T-cell (primary cell): Measurements from ENCODE around the gene CCDC83. TPM values are rescaled to one million over a fixed set of nuclear protein-coding genes. Genes with fewer than 3 reads are reported as not detected.

Experiments
- ATAC-seq, 4 experiments: fragments of 200-7000 bp in 3 of 4; fragments of 150-1000 bp in 1 of 4; cut with Tn5 transposase; replicated peaks in 1 of 4; 1 replicate in 3 of 4; 2 replicates in 1 of 4; pipeline ENCODE4 v1.10.0; 2021; ENCODE audit warnings: moderate library complexity in 3 of 4, mild to moderate bottlenecking in 2 of 4, moderate number of reproducible peaks in 1 of 4
- CTCF ChIA-PET, 2 donors: fragments of 300-600 bp; sonication (Branson Sonifier 250); formaldehyde crosslinking; loops; one replicate each; lab custom pipeline; 2022; ENCODE audit warnings: antibody characterized with exemption in 2 of 2; lab: Charles Lee
- POLR2A ChIA-PET, 2 donors: fragments of 300-600 bp; sonication (Branson Sonifier 250); formaldehyde crosslinking; loops; one replicate each; lab custom pipeline; 2022; ENCODE audit warnings: antibody characterized with exemption in 2 of 2; lab: Charles Lee
- DNase-seq, 35 experiments: peaks; one replicate each; pipeline versions ENCODE4 v3.0.0 to v3.0.0-alpha.2; 2013 to 2023
- H3K27ac ChIP-seq: one replicate; pipeline ENCODE4 v1.5.1; 2013; ENCODE audit warnings: low read length
- H3K27me3 ChIP-seq, 2 experiments: replicated peaks in 1 of 2; 1 replicate in 1 of 2; 2 replicates in 1 of 2; pipeline versions ENCODE4 v1.6.1 to v1.7.0; 2013; ENCODE audit warnings: low read length in 1 of 2, mixed read lengths in 1 of 2; ENCODE audit not compliant: control insufficient read depth in 2 of 2, insufficient read depth in 2 of 2; ENCODE audit errors: extremely low read depth in 1 of 2
- H3K36me3 ChIP-seq, 2 donors: 1 replicate in 1 of 2; 2 replicates in 1 of 2; pipeline versions ENCODE4 v1.6.1 to v1.7.0; 2013; ENCODE audit warnings: low read length in 1 of 2; ENCODE audit not compliant: control insufficient read depth in 2 of 2, insufficient read depth in 1 of 2; ENCODE audit errors: extremely low read depth in 1 of 2
- H3K4me1 ChIP-seq, 2 experiments: 1 replicate in 1 of 2; 2 replicates in 1 of 2; pipeline versions ENCODE4 v1.6.1 to v1.7.0; 2013; ENCODE audit warnings: low read length in 2 of 2, mixed read lengths in 1 of 2; ENCODE audit not compliant: insufficient read depth in 2 of 2, control insufficient read depth in 1 of 2; ENCODE audit errors: extremely low read depth in 1 of 2
- H3K4me3 ChIP-seq, 2 donors: 1 replicate in 1 of 2; 2 replicates in 1 of 2; pipeline versions ENCODE4 v1.5.1 to v1.7.0; 2013; ENCODE audit warnings: mild to moderate bottlenecking in 2 of 2, low read length in 1 of 2, moderate library complexity in 1 of 2; ENCODE audit not compliant: control insufficient read depth in 1 of 2; ENCODE audit errors: extremely low read depth in 1 of 2
- H3K9me3 ChIP-seq: 2 replicates; pipeline ENCODE4 v1.7.0; 2013
- H3K27ac Mint-ChIP-seq, 2 donors: one replicate each; pipeline ENCODE4 v1.8.0; 2020 to 2021; ENCODE audit warnings: mild to moderate bottlenecking in 2 of 2, mixed read lengths in 2 of 2
- H3K27me3 Mint-ChIP-seq, 2 donors: one replicate each; pipeline ENCODE4 v1.8.0; 2021 to 2022; ENCODE audit warnings: mixed read lengths in 2 of 2
- H3K36me3 Mint-ChIP-seq: one replicate; pipeline ENCODE4 v1.8.0; 2021; ENCODE audit warnings: mixed read lengths
- H3K4me1 Mint-ChIP-seq, 3 donors: one replicate each; pipeline ENCODE4 v1.8.0; 2020 to 2022; ENCODE audit warnings: mixed read lengths in 3 of 3, mild to moderate bottlenecking in 1 of 3
- H3K4me3 Mint-ChIP-seq, 3 donors: one replicate each; pipeline ENCODE4 v1.8.0; 2020 to 2022; ENCODE audit warnings: mild to moderate bottlenecking in 3 of 3, mixed read lengths in 3 of 3, moderate library complexity in 3 of 3
- H3K9me3 Mint-ChIP-seq, 3 donors: one replicate each; pipeline ENCODE4 v1.8.0; 2020 to 2022; ENCODE audit warnings: mixed read lengths in 3 of 3
- WGBS: methylation state at CpG from one replicate; pipeline ENCODE4 v1.1.5; 2013; ENCODE audit warnings: missing lambda C conversion rate; ENCODE audit not compliant: insufficient coverage; 5-methylcytosine and 5-hydroxymethylcytosine counted together
- total RNA-seq, 35 experiments: library from RNA in 6 of 35; stranded (reverse) in 6 of 35; fragments of 120-200 nt in 1 of 35; gene quantifications; one replicate each; pipeline versions ENCODE4 v1.2.1 to v1.2.4 and lab custom pipeline; 2013 to 2026

CCDC83 gene
- total RNA-seq, 5 donors from 2014 or later (not counting 1 experiment from before 2014, with no cell fraction given), result 0.10 TPM; not detected in 4

DNA sequence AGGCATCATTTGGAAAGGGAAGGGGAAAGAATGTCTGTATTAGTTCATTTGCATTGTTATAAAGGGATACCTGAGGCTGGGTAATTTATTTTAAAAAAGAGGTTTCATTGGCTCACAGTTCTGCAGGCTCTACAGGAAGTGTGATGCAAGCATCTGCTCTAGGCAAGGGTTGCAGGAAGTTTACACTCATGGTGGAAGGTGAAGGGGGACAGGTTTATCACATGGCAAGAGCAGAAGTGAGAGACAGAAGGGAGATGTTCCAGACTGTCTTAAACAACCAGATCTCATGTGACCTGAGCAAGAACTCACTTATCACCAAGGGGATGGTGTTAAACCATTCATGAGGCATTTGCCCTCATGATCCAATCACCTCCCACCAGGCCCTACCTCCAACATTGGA is 90.6 kb downstream of the CCDC83 start:
- ATAC-seq (no peak), DNase-seq (no peak)
- H3K27ac Mint-ChIP-seq, result no peak overlapping the region
- ChIA-PET CTCF (no interaction called here), POLR2A (no interaction called here)
- Histone ChIP-seq H3K27me3 (no peaks in the 10 kb centered on the region), H3K4me1 (no peaks in the 10 kb centered on the region), H3K36me3 (no peaks in the 10 kb centered on the region), H3K27ac (no peak overlapping the region), H3K4me3 (no peak overlapping the region), H3K9me3 (no peaks in the 10 kb centered on the region)
- peaks cover 0 to 5% (median 4%) of the 10 kb centered on the region in 3 donors for H3K4me1 Mint-ChIP-seq
- peaks cover 0 to 21% (median 8%) of the 10 kb centered on the region in 3 donors for H3K9me3 Mint-ChIP-seq
- no peak overlapping the region for H3K4me3 Mint-ChIP-seq
- H3K27me3 Mint-ChIP-seq, result no peaks in the 10 kb centered on the region
- peaks cover 3% of the 10 kb centered on the region for H3K36me3 Mint-ChIP-seq

- Mint-ChIP-seq H3K4me1 (peaks cover 0 to 5% (median 4%) of the 10 kb centered on the region in 3 donors), H3K36me3 (peaks cover 3% of the 10 kb centered on the region), H3K27ac (no peak overlapping the region), H3K27me3 (no peaks in the 10 kb centered on the region), H3K9me3 (peaks cover 2 to 24% (median 10%) of the 10 kb centered on the region in 3 donors), H3K4me3 (no peak overlapping the region)
- CTCF ChIA-PET, result interaction anchor here in 1 of 2 donors (0.7 kb wide), 1 partner anchor 922 kb away, joined by 3 read pairs; no protein-coding TSS in a partner anchor
- POLR2A ChIA-PET, result no interaction called here
- H3K36me3 ChIP-seq, result no peaks in the 10 kb centered on the region
- DNase-seq, result no peak
- H3K27ac ChIP-seq, result no peak overlapping the region
- no peaks in the 10 kb centered on the region for H3K9me3 ChIP-seq
- H3K4me1 ChIP-seq, result no peaks in the 10 kb centered on the region
- no peaks in the 10 kb centered on the region for H3K27me3 ChIP-seq
- no peak overlapping the region for H3K4me3 ChIP-seq
- no peak for ATAC-seq
Measured at GRCh38 chr11:85946221-85946620, 91.0 kb downstream of the CCDC83 start.

DNA sequence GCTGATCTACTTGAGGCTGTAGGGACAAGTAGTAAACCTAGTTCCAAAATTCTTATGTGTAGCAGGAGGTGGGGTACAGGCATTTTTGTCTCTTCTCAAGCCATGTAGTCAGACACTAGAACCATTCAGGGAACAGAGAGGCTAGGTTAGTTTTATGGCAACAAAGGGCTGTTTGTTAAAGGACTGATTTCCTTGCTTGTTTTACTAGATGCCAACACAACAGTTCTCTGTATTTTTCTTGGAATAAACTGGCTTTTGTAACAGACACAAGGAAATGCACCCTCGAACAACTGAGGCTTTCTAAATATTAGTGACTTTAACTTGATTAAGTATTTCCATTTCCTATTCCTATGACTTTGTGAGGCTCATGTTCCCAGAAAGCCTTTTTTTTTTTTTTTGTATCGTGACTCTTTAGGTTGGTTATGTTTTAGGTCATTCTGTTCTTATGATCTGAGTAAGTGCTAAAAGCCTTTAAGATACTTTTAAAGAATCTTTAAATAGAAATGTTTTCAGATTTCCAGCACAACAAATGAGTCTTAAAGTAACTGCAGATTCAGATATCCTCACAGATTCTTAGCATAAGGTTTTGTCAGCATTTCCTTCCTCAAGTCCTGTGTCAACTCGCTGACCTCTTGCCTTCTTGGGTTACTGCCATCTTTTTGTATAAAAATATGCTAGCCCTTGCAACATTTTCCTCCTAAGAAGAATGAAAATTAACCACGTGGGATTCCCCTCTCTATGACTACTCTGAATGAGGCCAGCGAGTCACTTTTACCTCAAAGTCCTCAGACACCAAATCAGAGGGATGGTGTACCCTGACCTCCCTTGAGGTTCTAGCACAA is 92.5 kb downstream of the CCDC83 start:
- no peak overlapping the region for H3K4me3 Mint-ChIP-seq
- H3K4me1 Mint-ChIP-seq, result peaks cover 0 to 5% (median 4%) of the 10 kb centered on the region in 3 donors
- CTCF ChIA-PET, result no interaction called here
- H3K4me3 ChIP-seq, result no peak overlapping the region
- ATAC-seq (no peak), DNase-seq (no peak)
- H3K27ac ChIP-seq, result no peak overlapping the region
- no peaks in the 10 kb centered on the region for H3K36me3 ChIP-seq
- peaks cover 3% of the 10 kb centered on the region for H3K36me3 Mint-ChIP-seq
- no peaks in the 10 kb centered on the region for H3K4me1 ChIP-seq
- H3K27ac Mint-ChIP-seq, result no peak overlapping the region
- no peaks in the 10 kb centered on the region for H3K9me3 ChIP-seq
- WGBS, result 0% methylated on average over 3 of the region's 5 CpGs
- no peaks in the 10 kb centered on the region for H3K27me3 ChIP-seq
- no peaks in the 10 kb centered on the region for H3K27me3 Mint-ChIP-seq
- POLR2A ChIA-PET, result no interaction called here
- peaks cover 5 to 29% (median 14%) of the 10 kb centered on the region in 3 donors for H3K9me3 Mint-ChIP-seq

DNA sequence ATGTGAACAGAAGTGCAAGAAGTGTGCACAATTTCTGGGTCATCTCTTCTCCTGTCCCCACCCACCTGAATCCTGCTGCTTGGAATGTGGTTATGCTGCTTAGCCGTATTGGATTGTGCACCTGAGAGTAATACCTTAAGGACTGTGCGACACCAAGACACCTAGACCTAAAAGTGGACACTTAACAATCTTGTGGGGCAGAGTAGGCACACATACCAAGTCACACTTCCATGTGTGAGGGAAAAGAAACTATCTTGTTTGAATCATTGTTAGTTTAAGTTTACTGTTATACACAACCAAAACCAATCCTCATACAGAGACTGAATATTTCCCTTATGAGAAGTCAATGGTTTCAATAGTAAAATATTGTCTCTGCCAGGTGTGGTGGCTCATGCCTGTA is 93.7 kb downstream of the CCDC83 start:
- Histone ChIP-seq H3K36me3 (peaks cover 0 to 3% of the 10 kb centered on the region in 2 donors), H3K9me3 (no peaks in the 10 kb centered on the region), H3K4me1 (no peaks in the 10 kb centered on the region), H3K27ac (no peak overlapping the region), H3K27me3 (no peaks in the 10 kb centered on the region), H3K4me3 (no peak overlapping the region)
- POLR2A ChIA-PET, result interaction anchor here (0.6 kb wide), 2 partner anchors 97 to 102 kb away, joined by 3 read pairs; no protein-coding TSS in a partner anchor
- H3K4me3 Mint-ChIP-seq, result no peak overlapping the region
- H3K36me3 Mint-ChIP-seq, result peaks cover 11% of the 10 kb centered on the region
- CTCF ChIA-PET, result no interaction called here
- H3K9me3 Mint-ChIP-seq, result peaks cover 10 to 39% (median 19%) of the 10 kb centered on the region in 3 donors
- H3K27ac Mint-ChIP-seq, result no peak overlapping the region
- no CpG with 5 or more reads among the region's 2 CpGs for WGBS
- no peak for DNase-seq
- ATAC-seq, result no peak
- H3K4me1 Mint-ChIP-seq, result peaks cover 0 to 5% (median 4%) of the 10 kb centered on the region in 3 donors
- no peaks in the 10 kb centered on the region for H3K27me3 Mint-ChIP-seq

GRCh38 chr11:85949798-85950197 is 94.6 kb downstream of the CCDC83 start:
- no peak overlapping the region for H3K27ac Mint-ChIP-seq
- H3K9me3 Mint-ChIP-seq, result peaks cover 10 to 43% (median 19%) of the 10 kb centered on the region in 3 donors
- no CpG with 5 or more reads among the region's 1 CpG for WGBS
- no peak overlapping the region for H3K4me3 ChIP-seq
- ATAC-seq (no peak), DNase-seq (no peak)
- H3K36me3 Mint-ChIP-seq, result peaks cover 19% of the 10 kb centered on the region
- H3K4me3 Mint-ChIP-seq, result no peak overlapping the region
- ChIA-PET POLR2A (no interaction called here), CTCF (no interaction called here)
- peaks cover 3 to 4% of the 10 kb centered on the region in 2 donors for H3K36me3 ChIP-seq
- H3K9me3 ChIP-seq, result no peaks in the 10 kb centered on the region
- no peaks in the 10 kb centered on the region for H3K27me3 ChIP-seq
- no peaks in the 10 kb centered on the region for H3K4me1 ChIP-seq
- peaks cover 0 to 5% (median 4%) of the 10 kb centered on the region in 3 donors for H3K4me1 Mint-ChIP-seq
- H3K27me3 Mint-ChIP-seq, result no peaks in the 10 kb centered on the region
- no peak overlapping the region for H3K27ac ChIP-seq

DNA sequence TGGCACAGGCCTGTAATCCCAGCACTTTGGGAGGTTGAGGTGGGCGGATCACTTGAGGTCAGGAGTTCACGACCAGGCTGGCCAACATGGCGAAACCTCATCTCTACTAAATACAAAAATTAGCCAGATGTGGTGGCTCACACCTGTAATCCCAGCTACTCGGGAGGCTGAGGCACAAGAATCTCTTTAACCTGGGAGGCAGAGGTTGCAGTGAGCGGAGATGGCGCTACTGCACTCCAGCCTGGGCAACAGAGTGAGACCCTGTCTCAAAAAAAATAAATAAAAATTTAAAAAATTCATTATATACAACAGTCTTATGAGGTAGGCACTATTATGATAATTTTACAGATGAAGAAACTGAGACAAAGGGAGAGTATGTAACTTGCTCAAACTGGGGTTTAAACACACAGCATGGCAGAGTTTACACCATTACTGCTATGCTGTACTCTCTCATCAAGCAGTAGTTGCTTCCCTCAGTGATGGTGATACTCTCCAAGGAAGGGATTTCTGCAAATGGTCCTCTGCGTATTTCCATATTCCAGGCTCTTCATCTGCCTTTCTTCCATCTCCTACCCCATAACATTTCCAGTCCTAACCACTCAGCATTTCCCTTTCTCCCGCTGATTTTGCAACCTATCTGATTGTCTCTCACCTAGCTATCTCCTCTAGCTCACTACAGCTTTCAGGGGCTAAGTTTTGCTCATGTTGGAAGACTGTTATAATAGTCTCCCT is 95.3 kb downstream of the CCDC83 start:
- ChIA-PET POLR2A (no interaction called here), CTCF (no interaction called here)
- WGBS, result 86% methylated on average over 2 of the region's 8 CpGs
- Histone ChIP-seq H3K9me3 (no peaks in the 10 kb centered on the region), H3K4me3 (no peak overlapping the region), H3K4me1 (no peaks in the 10 kb centered on the region), H3K27ac (no peak overlapping the region), H3K36me3 (peaks cover 3 to 9% of the 10 kb centered on the region in 2 donors), H3K27me3 (no peaks in the 10 kb centered on the region)
- Mint-ChIP-seq H3K27ac (no peak overlapping the region), H3K4me3 (no peak overlapping the region), H3K9me3 (peaks cover 10 to 40% (median 18%) of the 10 kb centered on the region in 3 donors), H3K36me3 (peaks cover 23% of the 10 kb centered on the region), H3K4me1 (peaks cover 0 to 5% (median 4%) of the 10 kb centered on the region in 3 donors), H3K27me3 (no peaks in the 10 kb centered on the region)
- DNase-seq (no peak), ATAC-seq (peak in 1 of 4 experiments; percentile 17)
